GM19467 (cell line): Measurements from ENCODE around the gene MYO6.

Experiments used
- ATAC-seq: cut with Tn5 transposase; IDR thresholded peaks from one replicate; pipeline ENCODE4 v1.9.1; 2021; ENCODE audit warnings: mild to moderate bottlenecking, moderate library complexity; ENCODE audit not compliant: unreplicated experiment

MYO6 gene

DNA sequence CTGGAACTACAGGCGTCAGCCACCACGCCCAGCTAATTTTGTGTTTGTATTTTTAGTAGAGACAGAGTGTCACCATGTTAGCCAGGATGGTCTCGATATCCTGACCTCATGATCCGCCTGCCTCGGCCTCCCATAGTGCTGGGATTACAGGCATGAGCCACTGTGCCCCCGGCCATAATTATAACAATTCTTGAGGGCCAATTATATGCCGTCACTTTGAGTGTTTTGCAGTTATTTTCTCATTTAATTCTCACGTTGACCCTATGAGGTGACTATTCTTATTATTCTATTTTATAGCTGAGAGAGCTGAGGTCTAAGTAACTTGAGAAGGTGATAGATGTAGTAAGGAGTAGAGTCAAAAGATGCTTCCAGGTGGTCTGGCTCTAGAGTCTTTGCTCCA, 13.0 kb downstream of the MYO6 start:
- no peak for ATAC-seq

DNA sequence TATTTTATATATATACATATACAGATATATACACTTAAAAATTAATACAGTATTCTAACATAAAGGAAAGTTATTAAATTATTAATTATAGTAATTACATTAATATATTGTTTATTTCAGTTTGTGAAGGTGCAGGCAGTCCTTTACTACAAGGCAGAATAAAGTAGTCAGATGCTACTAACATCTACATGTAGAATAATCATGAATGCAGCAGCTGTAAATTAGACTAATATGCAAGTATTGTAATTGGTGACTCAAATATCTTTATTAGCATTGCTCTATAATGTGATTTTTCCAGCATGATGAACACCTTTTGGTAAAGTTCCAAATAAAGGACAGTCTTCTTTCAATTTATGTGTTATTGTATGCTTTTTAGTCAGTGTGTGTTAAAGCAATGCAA, 17.3 kb downstream of the MYO6 start:
- no peak for ATAC-seq

DNA sequence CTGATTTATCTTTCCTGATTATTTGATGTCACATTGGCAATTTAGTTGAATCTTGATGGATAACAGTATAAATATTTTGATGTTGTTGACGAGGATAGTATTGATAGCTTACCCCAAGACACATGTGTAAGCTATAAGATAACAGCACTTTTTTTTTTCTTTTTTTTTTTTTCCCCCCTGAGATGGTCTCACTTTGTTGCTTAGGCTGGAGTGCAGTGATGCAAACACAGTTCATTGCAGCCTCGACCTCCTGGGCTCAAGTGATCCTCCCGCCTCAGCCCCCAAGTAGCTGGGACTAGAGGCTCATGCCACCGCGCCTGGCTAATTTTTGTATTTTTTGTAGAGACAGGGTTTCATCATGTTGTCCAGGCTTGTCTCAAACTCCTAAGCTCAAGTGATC, 21.8 kb downstream of the MYO6 start:
- ATAC-seq, result no peak

DNA sequence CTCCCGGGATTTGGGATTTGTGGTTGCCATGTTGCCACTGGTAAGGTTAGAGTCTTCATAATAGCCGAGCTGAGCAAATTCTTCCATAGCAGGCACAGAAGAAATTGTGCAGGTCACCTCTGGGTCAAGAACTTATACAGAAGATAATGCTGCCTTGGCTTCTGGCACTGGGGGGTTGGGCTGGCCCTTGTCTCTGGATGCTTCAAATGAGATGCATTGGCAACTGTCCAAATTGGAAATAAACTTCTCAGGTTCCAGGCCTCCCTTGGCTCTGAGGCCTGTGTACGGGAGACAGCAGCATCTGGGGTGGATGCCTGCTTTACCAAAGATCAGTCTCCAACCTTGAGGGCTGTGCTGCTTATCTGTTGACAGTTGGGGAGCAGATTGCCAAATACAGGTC, 26.2 kb downstream of the MYO6 start:
- ATAC-seq, result no peak

DNA sequence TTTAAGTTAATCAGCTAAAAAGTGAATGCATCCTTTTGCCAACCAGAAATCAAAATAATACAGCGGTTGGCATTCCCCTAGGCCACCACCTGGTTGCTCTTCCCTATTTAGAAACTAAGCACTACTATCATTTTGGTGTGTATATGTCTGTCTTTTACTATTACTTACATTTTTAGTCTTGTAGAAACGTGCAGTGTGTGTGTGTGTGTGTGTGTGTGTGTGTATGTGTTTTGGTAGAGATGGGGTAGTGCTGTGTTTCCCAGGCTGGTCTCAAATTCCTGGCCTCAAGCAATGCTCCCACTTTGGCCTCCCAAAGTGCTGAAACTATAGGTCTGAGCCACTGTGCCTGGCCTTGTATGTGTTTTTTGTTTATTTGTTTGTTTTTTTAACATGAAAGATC, 27.4 kb downstream of the MYO6 start:
- ATAC-seq, result no peak

DNA sequence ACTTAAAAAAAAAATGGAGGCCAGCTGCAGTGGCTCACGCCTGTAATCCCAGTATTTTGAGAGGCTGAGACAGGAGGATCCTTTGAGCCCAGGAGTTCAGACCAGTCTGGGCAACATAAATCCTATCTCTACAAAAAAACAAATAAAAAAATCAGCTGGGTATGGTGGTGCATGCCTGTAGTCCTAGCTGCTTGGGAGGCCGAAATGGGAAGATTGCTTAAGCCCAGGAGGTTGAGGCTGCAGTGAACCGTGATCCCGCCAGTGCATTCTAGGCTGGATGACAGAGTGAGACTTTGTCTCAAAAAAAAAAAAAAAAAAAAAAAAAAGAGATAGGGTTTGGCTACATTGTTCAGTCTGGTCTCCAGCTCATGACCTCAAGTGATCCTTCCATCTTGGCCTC, 29.7 kb downstream of the MYO6 start:
- no peak for ATAC-seq

DNA sequence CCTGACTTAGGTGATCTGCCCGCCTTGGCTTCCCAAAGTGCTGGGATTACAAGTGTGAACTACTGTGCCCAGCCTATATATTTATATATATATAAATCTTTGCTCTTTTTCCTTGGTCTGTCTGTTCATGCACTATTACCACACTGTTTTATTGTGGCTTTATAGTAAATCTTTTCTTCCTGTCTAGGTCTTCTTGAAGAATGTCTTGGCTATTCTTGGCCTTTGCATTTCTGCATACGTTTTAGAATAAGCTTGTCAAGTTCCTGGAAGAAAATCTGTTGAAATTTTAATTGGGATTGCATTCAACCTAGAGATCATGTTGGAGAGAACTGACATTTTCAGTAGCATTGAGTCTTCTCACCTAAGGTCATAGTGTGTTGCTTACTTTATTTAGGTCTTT, 37.1 kb downstream of the MYO6 start:
- ATAC-seq, result no peak

DNA sequence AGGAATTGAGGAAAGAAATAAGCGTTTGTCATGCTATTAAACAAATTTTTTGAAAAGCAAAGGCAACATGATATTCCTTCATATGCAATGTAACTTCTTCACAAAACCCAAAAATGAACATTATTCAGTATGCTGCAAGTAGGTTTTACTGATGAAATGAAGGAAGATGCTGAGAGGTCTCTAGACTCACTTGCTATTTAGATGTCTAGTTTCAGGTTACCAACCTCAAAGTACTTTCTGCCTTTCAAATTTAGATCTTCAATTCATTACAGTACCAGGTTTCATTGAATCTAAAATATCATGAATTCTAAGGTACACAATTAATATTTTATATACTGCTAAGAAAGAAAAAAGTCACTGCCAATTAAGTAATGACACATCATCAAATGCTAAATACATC, 39.9 kb downstream of the MYO6 start:
- ATAC-seq, result no peak

DNA sequence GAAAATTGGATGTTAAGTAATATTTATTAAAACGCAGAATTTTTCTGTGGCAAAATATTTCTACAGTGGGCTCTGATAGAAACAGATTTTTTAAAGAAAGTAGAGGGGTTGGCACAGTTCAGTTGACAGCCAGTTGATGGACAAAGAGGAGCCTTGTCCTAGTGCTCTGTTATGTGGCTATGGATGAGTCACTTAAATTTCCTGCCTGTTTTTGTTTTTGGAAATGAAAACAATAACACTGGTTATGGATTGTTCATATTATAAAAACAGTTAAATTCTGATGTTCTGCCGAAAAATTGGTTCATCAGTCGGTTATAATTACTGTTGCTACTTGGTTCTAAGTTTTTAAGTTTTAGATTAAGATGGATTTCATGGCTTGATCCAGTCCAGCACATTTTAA, 42.8 kb downstream of the MYO6 start:
- ATAC-seq, result no peak

DNA sequence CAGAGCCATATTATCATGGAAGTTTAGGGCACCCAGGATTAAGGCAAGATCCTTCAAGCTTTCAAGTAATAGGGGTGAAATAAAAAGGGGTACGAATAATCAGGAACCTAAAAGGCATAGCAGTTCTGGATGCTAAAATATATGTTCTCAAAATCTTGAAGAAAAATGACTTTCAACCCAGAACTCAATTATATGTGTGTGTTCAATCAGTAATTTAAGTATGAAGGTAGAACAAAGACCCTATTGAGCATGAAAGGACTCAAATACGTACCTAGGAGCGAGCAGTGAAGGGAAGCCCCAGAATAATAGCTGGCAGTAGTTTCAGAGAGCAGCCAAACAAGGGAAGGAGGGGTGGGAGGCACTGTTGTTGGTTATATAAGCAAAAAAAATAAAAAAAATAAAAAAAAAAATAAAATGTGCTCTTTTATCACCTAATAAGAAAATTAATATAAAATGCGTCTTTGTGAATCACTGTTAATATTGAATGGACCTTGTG, 45.4 kb downstream of the MYO6 start:
- ATAC-seq, result no peak

DNA sequence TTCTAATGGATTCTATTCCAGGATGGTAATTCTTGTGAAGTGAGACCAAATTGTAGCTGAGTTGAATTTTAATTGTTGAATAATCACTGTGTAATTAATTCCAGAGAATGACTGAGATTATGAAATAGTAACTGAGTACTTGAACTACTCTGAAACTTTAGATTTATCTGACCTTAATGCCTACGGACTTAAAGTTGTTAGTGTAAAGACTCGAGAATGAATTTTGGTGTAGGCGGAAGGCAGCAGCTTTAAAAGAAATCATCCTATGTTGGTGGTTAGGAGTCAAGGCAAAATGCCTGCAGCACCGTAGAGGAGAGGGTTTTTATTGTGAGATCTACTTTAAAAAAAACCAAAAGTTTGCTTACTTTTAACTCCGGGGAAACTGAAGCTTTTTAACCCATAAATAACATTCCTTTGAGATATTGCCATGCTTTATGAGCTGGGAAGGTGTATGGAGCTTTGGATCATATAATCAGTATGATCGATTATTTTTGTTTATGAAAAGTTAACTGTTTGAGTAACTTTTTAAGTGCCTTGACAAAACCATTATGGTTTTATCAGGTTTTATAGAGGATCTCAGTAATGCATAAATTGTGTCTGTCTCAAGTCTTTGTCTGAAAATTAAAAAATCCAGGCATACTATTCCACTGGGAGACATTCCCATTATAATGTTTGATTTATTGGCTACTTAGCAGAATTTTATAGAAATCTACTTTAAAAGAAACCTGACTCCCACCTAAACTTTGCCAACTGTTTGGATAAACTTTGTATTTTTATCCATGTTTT, 46.1 kb downstream of the MYO6 start:
- no peak for ATAC-seq

DNA sequence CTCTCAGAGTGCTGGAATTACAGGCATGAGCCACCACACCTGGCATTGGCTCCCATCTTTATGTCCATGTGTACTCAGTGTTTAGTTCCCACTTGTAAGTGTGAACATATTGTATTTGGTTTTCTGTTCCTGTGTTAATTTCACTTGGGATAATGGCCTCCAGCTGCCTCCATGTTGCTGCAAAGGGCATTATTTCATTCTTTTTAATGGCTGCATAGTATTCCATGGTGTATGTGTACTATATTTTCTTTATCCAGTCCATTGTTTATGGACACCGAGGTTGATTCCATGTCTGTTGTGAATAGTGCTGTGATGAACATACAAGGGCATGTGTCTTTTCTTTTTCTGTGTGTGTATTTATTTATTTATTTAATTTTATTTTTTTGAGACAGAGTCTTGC, 47.7 kb downstream of the MYO6 start:
- ATAC-seq, result no peak

DNA sequence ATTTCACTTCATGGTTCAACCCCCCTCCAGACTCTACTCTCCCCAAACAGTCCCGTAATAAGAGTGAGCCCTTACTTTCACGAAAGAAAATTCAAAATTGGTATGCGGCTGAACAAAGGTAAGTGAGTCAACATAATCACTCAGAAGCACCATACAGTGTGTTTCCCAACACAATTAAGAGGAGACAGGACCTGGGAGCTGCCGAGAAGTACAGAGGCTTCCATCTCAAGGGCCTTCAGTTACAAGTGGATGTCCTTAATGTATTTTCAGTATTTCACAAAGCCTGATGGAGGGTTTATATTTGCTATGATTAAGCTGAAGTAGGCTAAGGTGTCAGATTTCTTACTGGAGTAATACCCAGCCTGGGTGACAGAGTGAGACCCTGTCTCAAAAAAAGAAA, 51.1 kb downstream of the MYO6 start:
- no peak for ATAC-seq

DNA sequence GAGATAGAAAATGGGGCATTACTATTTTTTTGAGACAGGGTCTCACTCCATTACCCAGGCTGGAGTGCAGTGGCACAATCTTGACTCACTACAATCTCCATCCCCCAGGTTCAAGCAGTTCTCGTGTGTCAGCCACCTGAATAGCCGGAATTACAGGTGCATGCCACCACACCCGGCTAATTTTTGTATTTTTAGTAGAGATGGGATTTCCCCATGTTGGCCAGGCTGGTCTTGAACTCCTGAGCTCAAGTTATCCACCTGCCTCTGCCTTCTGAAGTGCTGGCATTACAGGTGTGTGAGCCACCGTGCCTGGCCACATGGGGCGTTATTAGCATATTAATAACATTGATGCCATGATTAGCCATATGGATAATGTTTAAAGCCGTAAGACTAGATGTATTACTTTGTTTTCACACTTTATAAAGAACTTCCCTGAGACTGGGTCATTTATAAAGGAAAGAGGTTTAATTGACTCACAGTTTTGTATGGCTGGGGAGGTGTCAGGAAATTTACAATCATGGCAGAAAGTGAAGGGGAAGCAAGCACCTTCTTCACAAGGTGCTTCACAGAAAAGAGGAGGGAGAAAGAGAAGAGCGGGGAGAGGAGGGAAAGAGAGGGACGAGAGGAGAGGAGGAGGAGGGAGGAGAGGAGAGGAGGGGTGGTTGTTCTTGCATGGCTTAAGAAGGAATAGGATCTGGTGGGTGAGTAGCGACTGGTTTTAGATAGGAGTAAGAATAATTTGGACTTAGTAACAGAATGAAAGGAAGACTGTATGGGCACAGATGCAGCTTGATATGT, 51.9 kb downstream of the MYO6 start:
- ATAC-seq, result no peak

DNA sequence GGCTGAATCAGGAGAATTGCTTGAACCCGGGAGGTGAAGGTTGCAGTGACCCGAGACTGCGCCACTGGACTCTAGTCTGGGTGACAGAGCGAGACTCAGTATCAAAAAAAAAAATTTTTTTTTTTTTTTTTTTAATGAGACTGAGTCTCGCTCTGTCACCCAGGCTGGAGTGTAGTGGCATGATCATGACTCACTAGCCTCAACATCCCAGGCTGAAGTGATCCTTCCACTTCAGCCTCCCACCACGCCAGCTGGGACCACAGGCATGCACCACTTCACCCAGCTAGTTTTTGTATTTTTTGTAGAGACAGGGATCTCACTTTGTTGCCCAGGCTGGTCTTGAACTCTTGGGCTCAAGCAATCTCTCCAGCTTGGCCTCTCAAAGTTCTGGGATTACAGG, 53.3 kb downstream of the MYO6 start:
- ATAC-seq, result no peak

DNA sequence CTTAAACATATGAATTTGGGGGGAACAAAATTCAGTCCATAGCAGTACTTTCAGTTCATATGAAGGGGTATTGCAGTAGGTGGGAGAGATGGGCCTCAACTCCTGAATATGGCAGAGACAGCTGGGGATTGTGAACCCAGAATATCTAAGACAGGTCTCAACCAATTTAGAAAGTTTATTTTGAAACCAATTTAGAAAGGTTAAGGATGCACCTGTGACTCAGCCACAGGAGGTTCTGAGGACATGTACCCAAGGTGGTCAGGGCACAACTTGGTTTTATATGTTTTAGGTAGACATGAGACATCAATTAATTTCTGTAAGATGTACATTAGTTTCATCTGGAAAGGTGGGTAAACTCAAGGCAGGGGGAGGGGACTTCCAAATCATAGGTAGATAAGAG, 59.5 kb downstream of the MYO6 start:
- no peak for ATAC-seq

DNA sequence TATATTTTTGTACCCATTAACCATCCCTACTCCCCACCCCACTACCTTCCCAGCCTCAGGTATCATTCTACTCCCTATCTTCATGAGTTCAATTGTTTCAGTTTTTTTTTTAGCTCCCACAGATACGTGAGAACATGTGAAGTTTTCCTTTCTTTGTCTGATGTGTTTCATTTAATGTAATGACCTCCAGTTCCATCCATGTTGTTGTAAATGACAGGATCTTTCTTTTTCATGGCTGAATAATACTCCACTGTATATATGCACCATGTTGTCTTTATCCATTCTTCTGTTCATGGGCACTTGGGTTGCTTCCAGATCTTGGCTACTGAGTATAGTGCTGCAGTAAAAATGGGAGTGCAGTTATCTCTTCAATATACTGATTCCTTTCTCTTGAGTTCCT, 63.5 kb downstream of the MYO6 start:
- ATAC-seq, result no peak

DNA sequence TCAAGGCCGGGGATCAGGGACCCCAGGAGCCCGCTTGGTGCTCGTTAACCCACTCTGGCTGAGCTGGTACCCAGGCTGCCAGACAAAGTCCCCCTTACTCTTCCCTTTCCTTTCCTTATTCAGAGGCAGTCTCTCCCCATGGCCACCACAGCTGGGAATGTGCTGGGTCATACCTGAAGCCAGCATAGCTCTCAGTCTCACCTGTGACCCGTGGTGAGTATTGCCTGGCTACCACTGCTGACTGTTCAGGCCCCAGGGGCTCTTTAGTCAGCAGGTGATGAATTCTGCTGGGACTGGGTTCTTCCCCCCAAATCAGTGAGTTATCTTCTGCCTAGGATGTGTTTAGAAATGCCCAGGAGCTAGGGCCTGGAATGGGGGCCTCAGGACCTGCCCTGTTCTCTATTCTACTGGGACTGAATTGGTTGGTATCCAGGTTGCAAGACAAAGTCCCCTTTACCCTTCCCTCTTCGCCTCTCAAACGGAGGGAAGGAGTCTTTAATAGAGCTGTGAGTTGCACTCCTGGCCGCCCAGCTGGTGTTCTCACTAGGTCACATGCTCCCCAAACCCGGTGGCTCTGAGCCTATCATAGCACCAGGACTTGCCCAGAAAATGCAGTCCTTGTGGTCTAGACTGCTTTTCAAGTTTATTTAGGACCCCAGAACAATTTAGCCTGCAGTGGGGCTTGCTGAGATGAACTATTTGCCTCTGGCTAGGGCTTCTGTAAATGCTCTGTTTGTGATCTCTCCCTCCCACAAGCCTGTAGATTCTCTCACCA, 64.6 kb downstream of the MYO6 start:
- no peak for ATAC-seq

DNA sequence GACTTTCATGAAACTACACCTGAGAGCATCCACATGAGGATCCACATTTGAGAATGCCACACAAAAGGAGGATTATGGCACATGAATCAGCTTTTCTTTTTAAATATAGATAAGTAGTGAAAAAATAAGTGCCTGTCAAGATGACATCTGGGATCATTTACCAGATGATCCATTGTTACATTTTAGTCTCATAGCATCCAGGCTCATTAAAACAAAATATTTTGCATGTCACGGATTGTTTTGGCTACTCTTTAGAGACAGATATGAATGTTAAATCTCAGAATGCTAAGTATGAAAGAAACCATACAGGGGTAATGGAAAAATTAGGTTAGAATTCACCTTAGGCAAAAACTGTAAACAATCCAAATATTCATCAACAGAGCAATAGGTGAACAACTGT, 66.7 kb downstream of the MYO6 start:
- ATAC-seq, result no peak

DNA sequence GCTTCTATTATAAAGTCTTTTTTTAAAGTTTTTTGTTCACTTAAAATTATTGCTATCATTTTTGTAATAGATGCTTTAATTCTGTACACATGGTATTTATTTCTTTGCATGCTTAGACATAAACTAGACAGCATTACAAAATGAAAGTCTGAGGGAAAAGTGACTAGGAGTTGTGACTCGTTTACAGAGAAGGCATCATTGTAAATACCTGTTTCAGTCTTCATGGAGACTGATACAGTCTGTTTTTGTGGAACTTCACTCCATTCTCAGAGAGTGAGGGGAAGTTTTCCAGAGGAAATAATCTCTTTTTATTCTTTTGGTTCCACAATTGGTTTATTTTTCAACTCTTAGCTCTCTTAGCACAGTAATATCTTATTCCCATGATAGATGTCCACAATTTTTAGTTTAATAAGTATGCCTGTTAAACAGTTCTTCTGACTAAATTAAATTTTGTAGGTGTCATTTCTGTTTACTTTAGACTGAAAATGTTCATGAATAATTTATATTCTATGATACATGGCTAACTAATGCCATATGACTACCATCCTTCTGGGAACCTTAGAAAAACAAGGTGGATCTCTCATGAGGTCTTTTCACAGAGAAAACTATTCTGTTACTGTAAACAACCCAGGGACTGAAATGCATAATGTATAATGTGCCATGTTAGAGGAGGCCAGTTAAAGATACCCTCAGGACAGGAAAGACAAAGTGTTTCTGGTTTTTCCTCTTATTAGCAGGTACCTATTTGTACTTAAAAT, 69.2 kb downstream of the MYO6 start:
- ATAC-seq, result no peak
